GM12878 (cell line): Measurements from ENCODE around the gene KAZN.

Experiments used
- ATF7 ChIP-seq: fragments of 450-650 bp; IDR thresholded peaks from 2 replicates; pipeline ENCODE4 v1.6.1; 2016; ENCODE audit warnings: low read depth, mild to moderate bottlenecking
- CBX5 ChIP-seq: sonication (generic); IDR thresholded peaks from 2 replicates; pipeline ENCODE4 v1.6.1; 2016; ENCODE audit warnings: low read depth, moderate library complexity, mild to moderate bottlenecking, inconsistent platforms
- CEBPB ChIP-seq, 2 experiments: fragments of 150-350 bp in 1 of 2; IDR thresholded peaks; 2 replicates each; pipeline ENCODE4 v1.6.1; 2012 to 2014; ENCODE audit warnings: low read depth in 2 of 2, low read length in 2 of 2, borderline replicate concordance in 1 of 2, inconsistent platforms in 1 of 2
- EGR1 ChIP-seq, 2 experiments: IDR thresholded peaks; 1 replicate in 1 of 2; 2 replicates in 1 of 2; pipeline ENCODE4 v1.6.1; 2011 to 2012; ENCODE audit warnings: low read depth in 2 of 2, low read length in 2 of 2, borderline replicate concordance in 1 of 2, mild to moderate bottlenecking in 1 of 2, moderate library complexity in 1 of 2
- EZH2 ChIP-seq: IDR thresholded peaks from 2 replicates; pipeline ENCODE4 v1.6.1; 2012; ENCODE audit warnings: low read depth, mild to moderate bottlenecking, control low read depth, inconsistent platforms, low read length, borderline replicate concordance; ENCODE audit not compliant: control insufficient read depth
- FOXK2 ChIP-seq: fragments of 450-650 bp; IDR thresholded peaks from 2 replicates; pipeline ENCODE4 v1.6.1; 2017; ENCODE audit warnings: mild to moderate bottlenecking, moderate library complexity
- NFYA ChIP-seq: IDR thresholded peaks from 2 replicates; pipeline ENCODE4 v1.6.1; 2011; ENCODE audit warnings: low read depth, mild to moderate bottlenecking, low read length, improper control_type of control experiment, borderline replicate concordance
- POLR2A ChIP-seq: IDR thresholded peaks from 2 replicates; pipeline ENCODE4 v1.6.1; 2011; ENCODE audit warnings: low read depth, mild to moderate bottlenecking, low read length
- RFX5 ChIP-seq: IDR thresholded peaks from 2 replicates; pipeline ENCODE4 v1.6.1; 2011; ENCODE audit warnings: low read depth, low read length, improper control_type of control experiment
- STAT1 ChIP-seq: fragments of 450-650 bp; conservative IDR thresholded peaks from 2 replicates; pipeline ENCODE4 v1.6.1; 2014; ENCODE audit warnings: antibody characterized with exemption, mild to moderate bottlenecking
- ZSCAN29 ChIP-seq: fragments of 450-650 bp; IDR thresholded peaks from 2 replicates; pipeline ENCODE4 v1.6.1; 2017; ENCODE audit warnings: mild to moderate bottlenecking, moderate library complexity
- TF ChIP-seq, protein P1 (sequence below), 3 experiments: IDR thresholded peaks in 2 of 3; conservative IDR thresholded peaks in 1 of 3; 2 replicates each; pipeline ENCODE4 v1.5.1; 2011; ENCODE audit warnings: low read depth in 3 of 3, low read length in 3 of 3, mild to moderate bottlenecking in 3 of 3, control low read depth in 2 of 3, moderate library complexity in 2 of 3, inconsistent platforms in 1 of 3, mixed read lengths in 1 of 3; ENCODE audit not compliant: control insufficient read depth in 2 of 3, insufficient read depth in 1 of 3; ENCODE audit errors: extremely low read depth in 1 of 3
- TF ChIP-seq, protein P2 (sequence below): fragments of 450-650 bp; IDR thresholded peaks from 2 replicates; pipeline ENCODE4 v1.6.1; 2017; ENCODE audit warnings: antibody characterized with exemption, mild to moderate bottlenecking, moderate library complexity

DNA sequence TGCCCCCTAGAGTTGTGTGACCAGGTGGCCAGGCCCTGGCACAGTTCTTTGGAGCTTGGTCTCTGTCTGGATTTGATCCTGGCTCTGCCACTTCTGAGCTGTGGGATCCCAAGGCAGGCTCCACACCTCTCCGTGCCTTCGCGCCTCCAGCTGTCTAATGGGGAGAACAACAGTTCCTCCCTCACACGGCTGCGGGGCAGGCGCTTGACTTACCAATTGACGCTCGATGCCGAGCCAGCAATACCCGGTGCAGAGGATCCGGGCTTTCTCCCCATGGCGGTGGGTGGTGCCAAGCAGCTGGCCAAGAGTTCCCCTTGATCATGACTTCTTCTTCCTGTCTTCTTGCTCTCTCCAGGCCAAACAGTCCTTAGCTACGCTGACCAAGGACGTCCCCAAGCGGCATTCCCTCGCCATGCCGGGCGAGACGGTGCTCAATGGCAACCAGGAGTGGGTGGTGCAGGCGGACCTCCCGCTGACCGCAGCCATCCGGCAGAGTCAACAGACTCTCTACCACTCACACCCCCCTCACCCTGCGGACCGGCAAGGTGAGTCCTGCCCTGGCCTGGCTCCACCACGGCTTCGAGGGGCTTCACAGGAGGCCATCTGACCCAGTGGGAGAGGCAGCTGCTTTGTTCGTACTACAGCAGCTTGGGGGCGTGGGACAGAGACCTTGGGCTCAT lies 457.4 kb downstream of the KAZN start:
- TF ChIP-seq, protein P1, sequence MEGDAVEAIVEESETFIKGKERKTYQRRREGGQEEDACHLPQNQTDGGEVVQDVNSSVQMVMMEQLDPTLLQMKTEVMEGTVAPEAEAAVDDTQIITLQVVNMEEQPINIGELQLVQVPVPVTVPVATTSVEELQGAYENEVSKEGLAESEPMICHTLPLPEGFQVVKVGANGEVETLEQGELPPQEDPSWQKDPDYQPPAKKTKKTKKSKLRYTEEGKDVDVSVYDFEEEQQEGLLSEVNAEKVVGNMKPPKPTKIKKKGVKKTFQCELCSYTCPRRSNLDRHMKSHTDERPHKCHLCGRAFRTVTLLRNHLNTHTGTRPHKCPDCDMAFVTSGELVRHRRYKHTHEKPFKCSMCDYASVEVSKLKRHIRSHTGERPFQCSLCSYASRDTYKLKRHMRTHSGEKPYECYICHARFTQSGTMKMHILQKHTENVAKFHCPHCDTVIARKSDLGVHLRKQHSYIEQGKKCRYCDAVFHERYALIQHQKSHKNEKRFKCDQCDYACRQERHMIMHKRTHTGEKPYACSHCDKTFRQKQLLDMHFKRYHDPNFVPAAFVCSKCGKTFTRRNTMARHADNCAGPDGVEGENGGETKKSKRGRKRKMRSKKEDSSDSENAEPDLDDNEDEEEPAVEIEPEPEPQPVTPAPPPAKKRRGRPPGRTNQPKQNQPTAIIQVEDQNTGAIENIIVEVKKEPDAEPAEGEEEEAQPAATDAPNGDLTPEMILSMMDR (IDR thresholded peaks at IDR 0.05 in 2 of 3, conservative IDR thresholded peaks at IDR 0.05 in 1 of 3; ENCODE audit: control insufficient read depth in 2 of 3, extremely low read depth in 1 of 3, insufficient read depth in 1 of 3, low read depth in 3 of 3, low read length in 3 of 3): no peak
- TF ChIP-seq ZSCAN29 (no peak), FOXK2 (no peak), ATF7 (no peak), RFX5 (no peak), EZH2 (no peak), STAT1 (no peak), CEBPB (IDR thresholded peaks at IDR 0.05; ENCODE audit: borderline replicate concordance in 1 of 2, low read depth in 2 of 2, low read length in 2 of 2) (no peak), EGR1 (IDR thresholded peaks at IDR 0.05; ENCODE audit: borderline replicate concordance in 1 of 2, low read depth in 2 of 2, low read length in 2 of 2) (no peak), POLR2A (no peak), NFYA (no peak), CBX5 (no peak)
- TF ChIP-seq, protein P2, sequence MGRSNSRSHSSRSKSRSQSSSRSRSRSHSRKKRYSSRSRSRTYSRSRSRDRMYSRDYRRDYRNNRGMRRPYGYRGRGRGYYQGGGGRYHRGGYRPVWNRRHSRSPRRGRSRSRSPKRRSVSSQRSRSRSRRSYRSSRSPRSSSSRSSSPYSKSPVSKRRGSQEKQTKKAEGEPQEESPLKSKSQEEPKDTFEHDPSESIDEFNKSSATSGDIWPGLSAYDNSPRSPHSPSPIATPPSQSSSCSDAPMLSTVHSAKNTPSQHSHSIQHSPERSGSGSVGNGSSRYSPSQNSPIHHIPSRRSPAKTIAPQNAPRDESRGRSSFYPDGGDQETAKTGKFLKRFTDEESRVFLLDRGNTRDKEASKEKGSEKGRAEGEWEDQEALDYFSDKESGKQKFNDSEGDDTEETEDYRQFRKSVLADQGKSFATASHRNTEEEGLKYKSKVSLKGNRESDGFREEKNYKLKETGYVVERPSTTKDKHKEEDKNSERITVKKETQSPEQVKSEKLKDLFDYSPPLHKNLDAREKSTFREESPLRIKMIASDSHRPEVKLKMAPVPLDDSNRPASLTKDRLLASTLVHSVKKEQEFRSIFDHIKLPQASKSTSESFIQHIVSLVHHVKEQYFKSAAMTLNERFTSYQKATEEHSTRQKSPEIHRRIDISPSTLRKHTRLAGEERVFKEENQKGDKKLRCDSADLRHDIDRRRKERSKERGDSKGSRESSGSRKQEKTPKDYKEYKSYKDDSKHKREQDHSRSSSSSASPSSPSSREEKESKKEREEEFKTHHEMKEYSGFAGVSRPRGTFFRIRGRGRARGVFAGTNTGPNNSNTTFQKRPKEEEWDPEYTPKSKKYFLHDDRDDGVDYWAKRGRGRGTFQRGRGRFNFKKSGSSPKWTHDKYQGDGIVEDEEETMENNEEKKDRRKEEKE: no peak
